ENCODE data around the gene MAP2K5. TPM values are rescaled to one million over a fixed set of nuclear protein-coding genes. Genes with fewer than 3 reads are reported as not detected.

MAP2K5 gene
- total RNA-seq, 4 donors from 2014 or later, result 10.2 to 13.8 (median 11.9) TPM

DNA sequence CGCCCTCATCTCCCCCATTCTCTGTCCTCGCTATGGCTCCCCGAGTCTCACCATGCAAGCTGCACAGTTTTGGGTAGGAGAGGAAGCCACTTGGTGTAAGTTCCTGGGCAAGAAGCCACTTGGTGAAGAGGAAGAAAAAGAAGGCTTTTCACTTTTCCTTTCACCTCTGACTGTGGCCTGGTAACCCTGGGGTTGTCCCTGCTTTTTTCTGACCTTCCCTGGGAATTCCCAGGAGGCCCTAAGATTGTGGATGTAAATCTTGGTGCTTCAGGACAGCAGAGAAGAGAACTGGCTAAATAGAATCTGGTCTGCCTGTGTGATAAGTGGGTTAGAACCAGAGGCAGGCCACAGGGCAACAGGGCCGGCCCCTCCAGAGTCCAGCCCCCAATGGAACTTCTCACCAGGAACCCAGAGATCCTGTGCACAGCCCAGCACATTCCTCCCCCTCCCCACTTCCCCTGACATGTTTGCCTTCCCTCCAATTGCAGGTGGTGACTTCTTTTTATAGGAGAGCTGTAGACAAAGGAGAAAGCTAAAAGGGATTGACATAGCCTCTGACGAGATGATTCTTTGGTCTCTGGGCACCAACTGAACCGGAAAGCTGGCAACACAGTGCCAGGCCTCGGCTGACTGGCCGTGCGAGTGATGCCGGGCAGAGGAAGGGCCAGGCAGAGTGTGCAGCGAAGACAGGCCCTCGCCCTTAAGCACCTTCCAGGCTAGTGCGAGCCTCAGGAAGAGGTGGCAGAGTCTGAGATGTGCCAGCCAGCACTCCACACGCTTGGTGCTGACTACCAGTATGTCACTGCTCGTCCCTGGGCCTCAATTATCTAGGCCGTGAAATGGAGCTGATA lies 263.4 kb downstream of the MAP2K5 start:
- 90 to 91% methylated on average over 15 to 16 of the region's 16 CpGs for WGBS, 2 donors
- no peak for TF ChIP-seq EP300 (IDR thresholded peaks at IDR 0.05)
- TF ChIP-seq, protein P1, sequence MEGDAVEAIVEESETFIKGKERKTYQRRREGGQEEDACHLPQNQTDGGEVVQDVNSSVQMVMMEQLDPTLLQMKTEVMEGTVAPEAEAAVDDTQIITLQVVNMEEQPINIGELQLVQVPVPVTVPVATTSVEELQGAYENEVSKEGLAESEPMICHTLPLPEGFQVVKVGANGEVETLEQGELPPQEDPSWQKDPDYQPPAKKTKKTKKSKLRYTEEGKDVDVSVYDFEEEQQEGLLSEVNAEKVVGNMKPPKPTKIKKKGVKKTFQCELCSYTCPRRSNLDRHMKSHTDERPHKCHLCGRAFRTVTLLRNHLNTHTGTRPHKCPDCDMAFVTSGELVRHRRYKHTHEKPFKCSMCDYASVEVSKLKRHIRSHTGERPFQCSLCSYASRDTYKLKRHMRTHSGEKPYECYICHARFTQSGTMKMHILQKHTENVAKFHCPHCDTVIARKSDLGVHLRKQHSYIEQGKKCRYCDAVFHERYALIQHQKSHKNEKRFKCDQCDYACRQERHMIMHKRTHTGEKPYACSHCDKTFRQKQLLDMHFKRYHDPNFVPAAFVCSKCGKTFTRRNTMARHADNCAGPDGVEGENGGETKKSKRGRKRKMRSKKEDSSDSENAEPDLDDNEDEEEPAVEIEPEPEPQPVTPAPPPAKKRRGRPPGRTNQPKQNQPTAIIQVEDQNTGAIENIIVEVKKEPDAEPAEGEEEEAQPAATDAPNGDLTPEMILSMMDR (IDR thresholded peaks at IDR 0.05), result no peak
- TF ChIP-seq POLR2A (IDR thresholded peaks at IDR 0.05), result no peak
- H3K4me1 ChIP-seq, result no peaks in the 10 kb centered on the region
- no peak overlapping the region for H3K27ac ChIP-seq
- H3K4me3 ChIP-seq, result no peak overlapping the region
- no peaks in the 10 kb centered on the region for H3K9me3 ChIP-seq
- no peak for DNase-seq (ENCODE audit: low spot score in 2 of 2)
- H3K27me3 ChIP-seq, result peaks cover 0 to 4% of the 10 kb centered on the region in 2 donors
- peaks cover 0 to 77% (median 0%) of the 10 kb centered on the region in 3 donors for H3K36me3 ChIP-seq

DNA sequence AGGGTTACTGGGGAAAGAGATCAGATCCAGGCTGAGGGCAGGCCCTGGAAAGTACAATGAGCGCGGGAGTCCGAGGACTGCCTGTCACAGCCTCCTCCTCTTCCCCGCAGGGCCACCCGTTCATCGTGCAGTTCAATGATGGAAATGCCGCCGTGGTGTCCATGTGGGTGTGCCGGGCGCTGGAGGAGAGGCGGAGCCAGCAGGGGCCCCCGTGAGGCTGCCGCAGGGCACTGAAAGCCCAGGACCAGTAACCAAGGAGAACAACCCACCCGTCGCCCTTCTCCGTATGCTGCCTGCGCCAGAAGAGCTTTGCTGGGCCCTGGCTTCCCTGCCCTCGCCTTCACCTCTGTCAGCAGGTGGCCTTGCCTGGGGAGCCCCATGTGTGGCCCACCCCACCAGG lies 264.0 kb downstream of the MAP2K5 start:
- WGBS, 2 donors, result 88 to 92% methylated on average over 17 to 18 of the region's 18 CpGs
- DNase-seq (ENCODE audit: low spot score in 2 of 2), result no peak
- H3K27ac ChIP-seq, result no peak overlapping the region
- H3K4me1 ChIP-seq, result no peaks in the 10 kb centered on the region
- TF ChIP-seq POLR2A (IDR thresholded peaks at IDR 0.05) (no peak), EP300 (IDR thresholded peaks at IDR 0.05) (no peak)
- TF ChIP-seq, protein P1 (IDR thresholded peaks at IDR 0.05), result no peak
- H3K36me3 ChIP-seq, result peaks cover 0 to 81% (median 0%) of the 10 kb centered on the region in 3 donors
- H3K9me3 ChIP-seq, result no peaks in the 10 kb centered on the region
- H3K27me3 ChIP-seq, result peaks cover 0 to 10% of the 10 kb centered on the region in 2 donors
- no peak overlapping the region for H3K4me3 ChIP-seq

DNA sequence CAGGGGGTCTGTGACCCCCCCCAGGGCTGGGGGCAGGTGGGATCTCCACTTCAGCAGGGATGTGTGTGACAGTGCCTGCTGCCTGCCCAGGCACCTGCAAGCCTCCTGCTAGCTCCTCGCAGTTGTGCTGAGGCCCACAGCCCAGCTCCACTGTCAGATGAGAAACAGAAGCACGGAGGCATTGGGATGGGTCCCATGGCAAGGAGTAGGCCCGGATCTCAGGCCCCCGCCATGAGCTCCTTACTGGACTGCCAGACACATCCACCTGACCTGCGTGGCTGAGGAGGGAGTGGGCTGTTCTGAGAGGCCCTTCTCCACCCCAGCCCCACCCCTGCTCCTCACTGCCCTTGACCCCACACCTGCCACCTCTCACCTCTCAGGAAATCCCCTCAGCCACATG lies 264.6 kb downstream of the MAP2K5 start:
- WGBS, 2 donors, result 89 to 93% methylated on average over 5 of the region's 5 CpGs
- no peak overlapping the region for H3K27ac ChIP-seq
- DNase-seq (ENCODE audit: low spot score in 2 of 2), result no peak
- no peaks in the 10 kb centered on the region for H3K9me3 ChIP-seq
- no peak overlapping the region for H3K4me3 ChIP-seq
- no peak for TF ChIP-seq EP300 (IDR thresholded peaks at IDR 0.05)
- no peak for TF ChIP-seq POLR2A (IDR thresholded peaks at IDR 0.05)
- TF ChIP-seq, protein P1 (IDR thresholded peaks at IDR 0.05), result no peak
- H3K4me1 ChIP-seq, result no peaks in the 10 kb centered on the region
- H3K27me3 ChIP-seq, result peaks cover 0 to 11% of the 10 kb centered on the region in 2 donors
- H3K36me3 ChIP-seq, result peaks cover 0 to 78% (median 0%) of the 10 kb centered on the region in 3 donors

DNA sequence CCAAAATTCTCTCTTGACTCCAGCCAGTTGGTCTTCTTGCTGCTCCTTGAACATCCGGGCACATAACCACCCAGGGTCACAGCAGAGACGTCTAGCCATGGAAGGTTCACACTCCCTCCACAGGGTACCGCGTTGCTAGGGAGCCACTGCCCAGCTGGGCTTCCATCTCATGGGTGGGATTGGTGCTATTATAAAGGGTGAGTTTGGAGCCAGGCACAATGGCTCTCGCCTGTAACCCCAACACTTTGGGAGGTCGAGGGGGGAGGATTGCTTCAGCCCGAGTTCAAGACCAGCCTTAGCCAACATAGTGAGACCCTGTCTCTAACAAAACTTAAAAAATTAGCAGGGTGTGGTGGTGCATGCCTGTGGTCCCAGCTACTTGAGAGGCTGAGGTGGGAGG lies 265.3 kb downstream of the MAP2K5 start:
- peaks cover 0 to 15% of the 10 kb centered on the region in 2 donors for H3K27me3 ChIP-seq
- H3K27ac ChIP-seq, result no peak overlapping the region
- TF ChIP-seq, protein P1 (IDR thresholded peaks at IDR 0.05), result no peak
- TF ChIP-seq POLR2A (IDR thresholded peaks at IDR 0.05), result no peak
- no peak for TF ChIP-seq EP300 (IDR thresholded peaks at IDR 0.05)
- H3K4me1 ChIP-seq, result no peaks in the 10 kb centered on the region
- DNase-seq (ENCODE audit: low spot score in 2 of 2), result no peak
- H3K36me3 ChIP-seq, result peaks cover 0 to 81% (median 0%) of the 10 kb centered on the region in 3 donors
- no peaks in the 10 kb centered on the region for H3K9me3 ChIP-seq
- WGBS, 2 donors, result 94 to 95% methylated on average over 7 of the region's 7 CpGs
- no peak overlapping the region for H3K4me3 ChIP-seq

DNA sequence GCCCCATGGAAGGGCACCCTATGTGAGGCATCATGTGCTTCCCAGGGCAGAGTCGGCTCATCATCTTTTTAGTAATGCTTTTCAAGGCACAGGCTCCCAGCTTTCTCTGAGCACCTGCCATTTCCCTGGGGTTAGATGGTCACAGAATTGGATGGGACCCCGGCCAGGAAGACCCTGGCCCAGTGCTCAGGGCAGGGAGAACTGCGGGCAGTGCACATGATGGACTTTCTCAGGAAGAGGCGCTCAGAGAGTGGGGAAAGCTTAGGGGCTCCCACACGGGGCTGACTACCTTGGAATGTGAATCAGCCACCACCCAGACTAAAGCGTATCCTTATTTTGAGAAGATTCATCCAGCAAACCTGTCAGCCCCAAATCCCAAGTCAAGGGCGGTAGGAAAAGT lies 266.3 kb downstream of the MAP2K5 start:
- no peak for DNase-seq (ENCODE audit: low spot score in 2 of 2)
- TF ChIP-seq, protein P1 (IDR thresholded peaks at IDR 0.05), result no peak
- no peak for TF ChIP-seq POLR2A (IDR thresholded peaks at IDR 0.05)
- TF ChIP-seq EP300 (IDR thresholded peaks at IDR 0.05), result no peak
- Histone ChIP-seq H3K36me3 (peaks cover 0 to 85% (median 0%) of the 10 kb centered on the region in 3 donors), H3K9me3 (no peaks in the 10 kb centered on the region), H3K4me1 (no peaks in the 10 kb centered on the region), H3K27me3 (peaks cover 0 to 18% of the 10 kb centered on the region in 2 donors), H3K27ac (no peak overlapping the region), H3K4me3 (no peak overlapping the region)
- WGBS, 2 donors, result 85 to 93% methylated on average over 6 to 7 of the region's 7 CpGs

Data from tibial nerve (tissue), 4 donors.